Cardiac muscle cell (in vitro differentiated cells and primary cell): ENCODE results near the gene EVI2B. TPM values are rescaled to one million over a fixed set of nuclear protein-coding genes. Genes with fewer than 3 reads are reported as not detected.

ENCODE experiments used
- DNase-seq, 2 donors: peaks; one replicate each; pipeline versions ENCODE4 v3.0.0 to v3.0.0-alpha.2; 2010 to 2017; ENCODE audit warnings: low read depth in 1 of 2, low spot score in 1 of 2
- H3K27ac ChIP-seq: fragments of 200-600 bp; sonication (generic); 2 replicates; pipeline ENCODE4 v1.5.1; 2016
- H3K27me3 ChIP-seq: fragments of 200-600 bp; sonication (generic); 2 replicates; pipeline ENCODE4 v1.6.0; 2016; ENCODE audit warnings: control low read depth
- H3K36me3 ChIP-seq: fragments of 200-600 bp; sonication (generic); 2 replicates; pipeline ENCODE4 v1.5.1; 2016; ENCODE audit warnings: control low read depth
- H3K4me1 ChIP-seq: fragments of 200-600 bp; sonication (generic); 2 replicates; pipeline ENCODE4 v1.8.1; 2017; ENCODE audit warnings: low read depth, mild to moderate bottlenecking, mixed run types
- H3K4me3 ChIP-seq: fragments of 200-600 bp; sonication (generic); 2 replicates; pipeline ENCODE4 v1.5.1; 2016; ENCODE audit warnings: mild to moderate bottlenecking
- H3K9me3 ChIP-seq: fragments of 200-600 bp; sonication (generic); 2 replicates; pipeline ENCODE4 v1.5.1; 2017; ENCODE audit warnings: low read depth, mild to moderate bottlenecking, control low read depth
- CTCF ChIP-seq: IDR thresholded peaks from 2 replicates; pipeline ENCODE4 v1.5.1; 2012; ENCODE audit warnings: low read depth, mild to moderate bottlenecking, low read length
- polyA plus RNA-seq: library from polyadenylated mRNA; unstranded; fragments of >200 nt; fragmentation: Nextera tagmentation; extraction: Ambion mirVana; gene quantifications from 2 replicates; pipeline ENCODE4 v1.2.1, GENCODE V29; 2016
- total RNA-seq: library from RNA; depleted of rRNA; stranded (reverse); fragments of >200 nt; gene quantifications from 2 replicates; pipeline ENCODE4 v1.2.3, GENCODE V29; 2016

The EVI2B gene
- total and polyA plus RNA-seq, 2 experiments from 2014 or later: 0.42 TPM; not detected in 1

DNA sequence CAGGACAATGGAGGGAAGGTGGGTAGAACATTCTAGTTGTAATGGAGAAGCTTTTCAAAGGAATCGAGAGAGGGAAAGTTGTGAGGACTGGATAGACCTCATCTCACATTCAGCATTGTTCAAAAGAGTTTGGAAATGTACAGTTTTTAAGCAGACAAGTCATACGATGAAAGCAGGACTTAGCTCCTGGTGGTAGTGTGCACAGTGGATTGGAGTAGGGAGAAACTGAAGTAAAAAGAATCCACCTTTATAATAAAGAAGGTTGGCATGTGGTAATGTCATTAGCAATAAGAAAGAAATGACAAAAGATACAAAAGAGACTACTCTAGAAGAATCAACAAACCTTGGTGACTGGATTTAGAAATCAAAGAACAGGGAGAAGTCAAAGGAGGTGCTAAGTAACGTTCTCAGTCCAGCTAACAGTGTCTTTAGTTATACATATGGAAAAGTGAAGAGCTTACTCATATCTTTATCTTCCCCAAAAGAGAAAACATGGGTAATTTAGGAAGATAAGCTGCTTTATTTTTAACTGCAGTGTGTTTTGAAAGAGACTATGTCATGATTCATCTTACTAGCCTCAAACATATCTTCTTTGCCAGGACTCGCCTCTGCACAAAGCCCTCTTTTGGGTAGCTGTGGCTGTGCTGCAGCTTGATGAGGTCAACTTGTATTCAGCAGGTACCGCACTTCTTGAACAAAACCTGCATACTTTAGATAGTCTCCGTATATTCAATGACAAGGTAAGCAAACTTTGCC lies 26.2 kb upstream of the EVI2B start:
- Histone ChIP-seq H3K27ac (peak overlapping the region; percentile 12), H3K4me1 (peaks cover 3% of the 10 kb centered on the region), H3K27me3 (no peaks in the 10 kb centered on the region), H3K9me3 (no peaks in the 10 kb centered on the region), H3K4me3 (no peak overlapping the region), H3K36me3 (peaks cover 43% of the 10 kb centered on the region)
- no peak for TF ChIP-seq CTCF
- peak in 1 of 2 donors; percentile 86 for DNase-seq

GRCh38 chr17:31329221-31329620 lies 15.4 kb upstream of the EVI2B start:
- Histone ChIP-seq H3K4me1 (no peaks in the 10 kb centered on the region), H3K9me3 (no peaks in the 10 kb centered on the region), H3K27ac (no peak overlapping the region), H3K36me3 (peaks cover 20% of the 10 kb centered on the region), H3K27me3 (no peaks in the 10 kb centered on the region), H3K4me3 (no peak overlapping the region)
- no peak for TF ChIP-seq CTCF
- no peak for DNase-seq

- Histone ChIP-seq H3K27me3 (no peaks in the 10 kb centered on the region), H3K9me3 (no peaks in the 10 kb centered on the region)
- DNase-seq: peak in 1 of 2 donors; percentile 52
These were observed 14.3 kb upstream of the EVI2B start for GRCh38 chr17:31328160-31328535.

GRCh38 chr17:31327534-31328159 lies 13.8 kb upstream of the EVI2B start:
- Histone ChIP-seq H3K27me3 (no peaks in the 10 kb centered on the region), H3K4me1 (no peaks in the 10 kb centered on the region), H3K4me3 (no peak overlapping the region), H3K9me3 (no peaks in the 10 kb centered on the region), H3K27ac (no peak overlapping the region), H3K36me3 (peaks cover 20% of the 10 kb centered on the region)
- no peak for TF ChIP-seq CTCF
- DNase-seq: peak in 1 of 2 donors; percentile 87

More at GRCh38 chr17:31328160-31328535, 14.3 kb upstream of the EVI2B start:
- peaks cover 20% of the 10 kb centered on the region for H3K36me3 ChIP-seq
- H3K4me3 ChIP-seq: no peak overlapping the region
- no peak overlapping the region for H3K27ac ChIP-seq
- H3K4me1 ChIP-seq: no peaks in the 10 kb centered on the region
- no peak for TF ChIP-seq CTCF

- H3K27me3 ChIP-seq: no peaks in the 10 kb centered on the region
- TF ChIP-seq CTCF: no peak
These were observed 9.7 kb upstream of the EVI2B start for GRCh38 chr17:31323551-31323950.

More at GRCh38 chr17:31323551-31323950, 9.7 kb upstream of the EVI2B start:
- H3K27ac ChIP-seq: no peak overlapping the region
- no peak overlapping the region for H3K4me3 ChIP-seq
- H3K4me1 ChIP-seq: no peaks in the 10 kb centered on the region
- no peak for DNase-seq
- H3K36me3 ChIP-seq: peaks cover 20% of the 10 kb centered on the region
- H3K9me3 ChIP-seq: no peaks in the 10 kb centered on the region
